ENCODE results near the gene B3GALT6.

Gene B3GALT6

GRCh38 chr1:1278620-1279019, 46.6 kb downstream of the B3GALT6 start:
- no peak for DNase-seq (ENCODE audit: low read depth, low spot score)
- no peak overlapping the region for H3K27ac ChIP-seq

DNA sequence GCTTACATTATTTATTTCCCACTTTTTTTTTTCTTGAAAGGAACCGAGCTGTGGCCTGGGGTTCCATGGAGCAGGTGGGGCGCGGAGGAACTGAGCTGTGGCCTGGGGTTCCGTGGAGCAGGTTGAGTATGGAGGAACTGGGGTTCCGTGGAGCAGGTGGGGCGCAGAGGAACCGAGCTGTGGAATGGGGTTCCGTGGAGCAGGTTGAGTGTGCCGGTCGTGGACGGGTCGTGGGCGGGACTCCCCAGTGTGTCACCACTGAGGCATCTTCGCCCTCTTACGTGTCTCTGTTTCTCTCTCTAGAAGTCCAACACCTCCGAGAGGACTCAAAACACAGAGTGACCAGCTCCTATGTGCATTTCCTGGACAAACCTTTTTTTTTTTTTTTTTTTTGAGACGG, 47.0 kb downstream of the B3GALT6 start:
- H3K27ac ChIP-seq: no peak overlapping the region

DNA sequence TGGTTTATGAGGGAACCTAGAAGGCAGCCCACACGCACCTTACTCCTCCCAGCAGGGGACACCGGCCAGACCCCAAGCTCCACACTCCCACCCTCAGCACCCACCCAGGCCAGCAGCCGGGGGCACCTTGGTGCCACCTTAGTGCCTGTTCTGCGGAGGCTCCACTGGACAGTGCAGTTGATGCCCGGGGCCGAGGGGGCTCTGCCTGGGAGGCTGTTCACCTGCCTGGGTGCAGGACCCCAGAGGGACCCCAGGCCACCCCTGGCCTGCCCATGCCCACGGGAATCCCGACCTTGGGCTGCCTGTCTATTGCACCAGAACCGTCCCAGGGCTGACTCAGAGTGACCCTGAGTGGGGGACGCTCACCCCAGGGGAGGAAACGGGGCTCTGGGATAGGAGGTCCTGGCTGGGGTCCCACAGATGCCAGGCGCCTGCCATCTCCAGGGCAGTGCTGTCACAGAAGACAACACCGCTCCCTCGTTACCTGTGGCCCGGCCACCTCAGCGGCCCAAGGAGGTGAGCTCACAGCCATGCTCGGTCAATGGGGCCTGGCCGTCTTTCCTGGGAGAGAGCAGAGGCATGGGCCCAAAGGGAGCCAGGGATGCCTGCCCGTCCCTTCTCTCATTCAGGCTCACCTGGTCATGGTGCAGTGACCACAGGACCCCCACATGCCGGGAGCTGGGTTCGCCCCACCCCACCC, 48.9 kb downstream of the B3GALT6 start:
- DNase-seq (ENCODE audit: low read depth, low spot score): no peak
- H3K27ac ChIP-seq: no peak overlapping the region

More for the DNA sequence above, 47.0 kb downstream of the B3GALT6 start:
- DNase-seq (ENCODE audit: low read depth, low spot score): no peak

- H3K27ac ChIP-seq: peak overlapping the region; percentile 60
- DNase-seq (ENCODE audit: low read depth, low spot score): no peak
Measured at GRCh38 chr1:1281533-1282321, 49.7 kb downstream of the B3GALT6 start.

GRCh38 chr1:1282998-1283397, 51.0 kb downstream of the B3GALT6 start:
- no peak for DNase-seq (ENCODE audit: low read depth, low spot score)
- H3K27ac ChIP-seq: peak overlapping the region; percentile 60

GRCh38 chr1:1283821-1284220, 51.8 kb downstream of the B3GALT6 start:
- no peak for DNase-seq (ENCODE audit: low read depth, low spot score)
- no peak overlapping the region for H3K27ac ChIP-seq

Data from epithelial cell of prostate (primary cell).